Hepatic stellate cell (primary cell): Measurements from ENCODE around the gene DPP6.

Experiments used
- DNase-seq: peaks from one replicate; pipeline ENCODE4 v3.0.0; 2011; ENCODE audit warnings: low spot score

DPP6 gene

GRCh38 chr7:154232700-154233099 is 180.5 kb downstream of the DPP6 start:
- no peak for DNase-seq

DNA sequence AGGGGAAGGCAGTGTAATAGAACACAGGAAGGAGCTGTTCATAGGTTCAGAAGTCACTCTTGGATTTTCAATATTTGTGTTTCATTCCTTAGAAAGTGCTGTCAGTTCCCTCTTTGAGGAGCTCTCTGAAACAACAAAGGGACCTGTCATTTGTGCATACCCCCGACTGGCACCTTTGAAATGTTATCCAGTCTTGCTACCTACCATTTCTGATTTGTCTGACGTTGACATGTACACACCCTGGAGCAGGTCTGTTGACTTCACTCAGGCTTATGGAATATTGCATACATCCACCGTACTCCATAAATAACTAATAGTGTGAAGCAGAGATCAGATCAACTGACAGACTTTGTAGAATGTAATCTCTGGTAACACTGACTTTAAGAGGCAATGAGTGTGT is 189.8 kb downstream of the DPP6 start:
- DNase-seq, result no peak

DNA sequence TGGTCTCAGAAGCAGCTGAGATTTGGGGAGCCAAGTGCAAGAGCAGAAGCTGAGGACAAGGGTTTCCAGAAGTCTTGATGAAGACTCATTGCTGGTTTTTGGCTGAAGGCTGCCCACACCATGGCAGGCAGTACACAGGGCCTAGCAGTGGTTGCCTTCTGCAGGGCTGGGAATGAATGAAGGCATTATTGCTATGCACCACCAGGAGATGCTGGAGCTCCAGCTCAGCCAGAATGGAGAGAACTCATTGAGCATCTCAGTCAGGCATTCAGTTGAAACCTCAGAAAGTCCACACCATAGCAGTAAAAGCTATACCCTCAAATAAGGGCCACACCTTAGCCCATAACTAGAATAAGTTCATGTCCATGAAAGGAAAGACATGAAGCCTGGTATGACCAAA is 190.5 kb downstream of the DPP6 start:
- DNase-seq, result no peak

GRCh38 chr7:154252046-154252445 is 199.8 kb downstream of the DPP6 start:
- DNase-seq, result no peak

DNA sequence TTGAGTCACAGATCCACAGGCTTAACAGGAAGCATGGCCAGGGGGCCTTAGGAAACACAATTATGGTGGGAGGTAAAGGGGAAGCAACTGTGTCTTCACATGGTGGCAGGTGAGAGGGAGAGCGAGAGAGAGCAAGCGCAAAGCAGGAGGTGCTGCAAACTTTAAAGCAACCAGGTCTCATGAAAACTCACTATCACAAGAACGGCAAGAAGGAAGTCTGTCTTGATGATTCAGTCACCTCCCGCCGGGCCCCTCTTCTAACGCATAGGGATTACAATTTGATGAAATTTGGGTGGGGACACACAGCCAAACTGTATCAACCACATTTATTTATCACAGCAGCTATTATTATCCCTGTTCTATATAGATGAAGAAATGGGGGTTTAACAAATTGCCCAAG is 201.6 kb downstream of the DPP6 start:
- DNase-seq, result no peak

DNA sequence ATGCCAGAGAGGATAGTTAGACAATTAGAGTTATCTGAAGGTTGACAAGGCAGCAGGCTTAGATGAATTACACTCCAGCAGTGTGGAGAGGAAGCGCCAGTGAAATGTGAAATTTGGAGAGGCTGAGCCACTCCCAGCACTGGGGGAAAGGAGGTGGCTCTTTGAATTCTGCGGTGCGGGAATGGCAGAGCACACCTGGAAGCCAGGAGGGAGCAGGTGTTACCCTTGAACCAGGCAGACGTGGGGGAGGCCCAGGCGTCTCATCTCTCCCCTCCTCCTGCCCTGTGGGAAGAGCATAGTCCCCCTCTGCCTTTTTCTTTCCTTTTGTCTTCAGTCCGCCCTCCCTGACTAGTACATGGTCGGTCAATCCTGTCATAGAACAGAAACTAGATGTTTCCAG is 203.1 kb downstream of the DPP6 start:
- DNase-seq, result no peak

GRCh38 chr7:154256150-154256549 is 204.0 kb downstream of the DPP6 start:
- DNase-seq, result no peak

DNA sequence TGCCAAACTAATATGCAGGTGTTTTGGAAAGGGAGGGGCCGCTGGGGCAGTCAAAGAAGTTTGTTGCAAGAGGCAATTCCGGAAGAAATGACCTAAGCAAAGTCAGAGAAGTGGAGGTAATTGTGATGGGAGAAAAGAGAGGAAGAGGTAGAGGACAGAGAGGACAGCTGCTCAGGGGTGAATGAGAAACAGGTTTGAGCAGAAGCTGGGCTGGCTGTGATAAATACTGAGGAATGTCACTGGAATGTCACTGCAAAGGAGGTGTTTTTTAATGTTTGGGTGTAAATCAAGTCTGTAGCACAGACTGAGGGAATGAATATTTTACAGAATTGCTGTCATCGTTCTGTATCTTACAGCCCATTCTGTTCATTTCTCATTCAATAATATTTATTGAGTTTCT is 207.2 kb downstream of the DPP6 start:
- DNase-seq, result no peak

- no peak for DNase-seq
Observed at GRCh38 chr7:154287356-154287755, 235.2 kb downstream of the DPP6 start.

- DNase-seq, result no peak
Observed at GRCh38 chr7:154289119-154289518, 236.9 kb downstream of the DPP6 start.

GRCh38 chr7:154296443-154296842 is 244.2 kb downstream of the DPP6 start:
- no peak for DNase-seq

DNA sequence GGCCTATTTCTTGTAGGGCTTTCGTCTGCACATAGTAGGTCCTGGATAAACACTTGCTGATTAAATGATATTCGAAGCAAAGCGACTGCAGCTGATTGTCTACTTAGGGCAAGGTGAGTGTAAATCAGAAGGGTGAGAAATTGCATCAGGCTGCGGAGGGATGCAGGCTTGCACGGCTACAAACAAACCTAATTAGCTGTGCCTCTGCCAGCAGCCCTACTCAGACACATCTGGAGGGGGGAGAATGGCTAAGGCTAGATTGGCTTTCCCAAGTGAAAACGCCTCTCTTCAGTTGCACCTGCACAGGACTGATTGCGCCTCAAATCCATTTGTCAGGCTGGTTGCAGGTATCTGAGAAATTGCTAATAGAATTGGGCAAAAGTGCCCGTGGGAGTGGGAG is 247.5 kb downstream of the DPP6 start:
- no peak for DNase-seq

DNA sequence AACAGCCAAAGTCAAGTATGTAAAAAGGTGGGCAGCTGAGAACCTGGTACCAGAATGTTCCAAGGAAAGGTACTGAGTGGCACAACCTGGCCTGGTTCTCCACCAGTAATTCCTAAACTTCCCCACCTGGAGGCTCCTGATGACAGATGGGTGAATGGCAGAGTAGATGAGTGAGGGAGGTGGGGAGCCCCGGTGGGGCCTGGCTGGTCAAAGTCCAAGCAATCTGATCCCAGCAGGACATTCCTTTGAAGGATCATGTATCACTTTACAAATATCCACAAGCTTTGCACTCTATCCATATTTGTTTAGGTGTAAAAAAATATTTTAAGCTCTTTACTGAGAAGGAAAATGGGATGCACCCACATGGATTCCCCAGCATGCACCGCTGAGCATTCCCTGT is 250.2 kb downstream of the DPP6 start:
- no peak for DNase-seq

DNA sequence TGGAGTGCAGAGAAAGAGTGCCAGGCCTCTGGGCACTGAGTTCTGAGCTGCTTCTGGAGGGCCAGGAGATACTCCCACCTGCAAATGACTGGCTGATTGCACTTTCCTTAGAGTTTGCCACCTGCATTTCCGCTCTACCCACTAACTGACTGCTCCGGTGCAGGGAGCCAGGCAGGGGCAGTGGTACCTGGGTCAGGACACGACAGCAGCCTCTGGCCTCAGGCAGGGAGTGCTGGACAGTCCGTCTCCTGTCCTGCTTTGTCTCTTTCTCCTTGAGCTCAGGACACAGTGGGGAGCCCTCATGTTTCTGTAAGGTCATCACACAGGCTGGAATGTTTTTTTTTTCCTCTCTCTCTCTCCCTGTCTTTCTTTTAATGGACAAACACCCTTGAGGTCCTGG is 252.0 kb downstream of the DPP6 start:
- no peak for DNase-seq

DNA sequence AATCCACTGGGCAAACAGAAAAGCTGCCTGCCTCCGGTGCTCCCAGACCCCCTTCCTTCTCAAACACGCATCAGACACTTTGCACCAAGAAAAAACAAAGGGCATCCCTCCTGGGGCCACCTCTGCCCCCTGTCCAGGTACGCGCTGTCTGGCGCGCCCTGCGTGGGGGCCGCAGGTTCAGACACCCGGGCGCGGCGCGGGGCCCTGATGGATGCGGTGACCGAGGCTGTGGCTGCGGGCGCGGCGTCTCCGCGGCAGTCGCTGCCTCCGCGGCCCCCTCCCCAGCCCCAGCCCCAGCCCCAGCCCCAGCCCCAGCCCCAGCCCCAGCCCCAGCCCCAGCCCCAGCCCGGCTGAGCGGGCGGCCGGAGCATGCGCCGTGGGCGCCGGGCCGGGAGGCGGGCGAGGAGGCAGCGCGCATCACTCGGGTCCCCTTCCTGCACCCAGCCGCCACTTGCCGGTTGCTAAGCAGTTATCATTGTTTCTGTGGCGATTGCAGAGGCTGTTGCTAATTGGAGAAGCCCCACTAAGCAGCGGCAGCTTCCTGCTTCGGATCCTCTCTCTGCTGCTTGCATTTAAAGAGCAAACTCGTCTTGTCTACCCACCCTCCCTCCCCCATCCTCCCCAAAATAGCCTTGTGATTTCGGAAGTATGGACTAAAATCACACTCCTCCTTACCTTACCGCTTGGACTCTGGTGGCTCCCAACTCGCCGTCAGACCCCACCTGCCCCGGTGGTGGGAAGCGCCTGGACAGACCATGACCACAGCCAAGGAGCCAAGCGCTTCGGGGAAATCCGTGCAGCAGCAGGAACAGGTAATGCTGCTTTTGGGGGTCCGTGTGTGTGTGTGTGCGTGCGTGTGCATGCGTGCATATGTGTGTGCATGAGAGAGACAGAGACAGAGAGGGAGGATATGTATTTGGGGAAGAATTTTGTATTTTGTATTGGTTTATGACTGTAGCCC is 252.8 kb downstream of the DPP6 start:
- no peak for DNase-seq

DNA sequence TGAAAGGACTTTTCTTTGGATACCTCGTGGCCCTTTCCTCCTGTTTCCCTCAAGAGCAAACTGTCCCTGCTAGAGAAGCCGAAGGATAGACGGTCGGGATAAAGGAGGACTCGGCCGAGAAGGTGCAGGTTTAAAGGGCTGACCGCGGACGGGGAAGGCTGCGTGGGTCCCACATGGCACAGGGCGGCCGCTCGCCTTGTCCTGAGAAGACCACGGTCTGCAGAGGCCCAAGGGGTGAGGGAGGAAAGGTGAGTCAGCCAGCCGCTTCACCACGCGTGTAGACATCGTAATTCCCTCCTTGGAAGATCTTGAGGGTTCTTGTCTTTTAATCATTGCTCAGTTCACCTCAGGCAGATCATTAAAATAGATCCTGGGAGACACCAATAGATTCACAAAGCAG is 253.8 kb downstream of the DPP6 start:
- no peak for DNase-seq

DNA sequence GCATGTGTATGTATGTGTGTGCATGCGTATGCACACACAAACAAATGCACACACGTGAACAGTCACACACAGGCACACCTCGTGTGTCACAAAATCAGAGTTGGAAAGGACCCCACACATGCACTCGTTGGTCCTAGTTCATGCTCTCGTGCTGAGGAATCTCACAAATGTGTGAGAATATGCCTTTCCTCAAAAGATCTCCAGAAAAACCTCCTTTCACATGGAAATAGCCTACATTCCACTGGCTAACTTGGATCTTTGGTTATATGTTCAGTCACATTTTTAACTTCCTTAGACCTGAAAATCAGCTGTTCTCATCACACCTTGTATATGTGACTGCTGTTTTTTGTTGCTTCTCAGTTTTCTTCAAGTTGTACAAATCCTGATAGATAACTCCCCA is 256.7 kb downstream of the DPP6 start:
- DNase-seq, result no peak

DNA sequence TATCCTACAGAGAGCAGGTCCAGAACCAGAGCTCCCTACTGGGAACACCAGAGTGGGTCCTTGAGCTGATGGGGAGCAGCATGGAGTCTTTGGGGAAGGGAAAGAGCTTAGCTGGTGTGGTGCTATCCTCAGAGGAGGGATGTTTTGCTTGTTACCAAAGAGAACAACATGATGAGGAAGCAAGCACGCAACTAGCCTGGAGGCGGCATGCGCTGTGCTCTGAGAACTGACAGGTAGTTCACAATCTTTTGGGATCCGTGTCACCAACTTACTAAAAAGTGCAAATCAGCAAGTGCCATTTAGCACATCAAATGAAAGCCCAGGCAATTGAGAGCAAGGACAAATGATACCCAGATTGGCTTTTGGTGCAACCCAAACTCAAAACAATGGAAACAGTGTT is 257.9 kb downstream of the DPP6 start:
- DNase-seq, result no peak

- no peak for DNase-seq
Observed at GRCh38 chr7:154324196-154324595, 272.0 kb downstream of the DPP6 start.

DNA sequence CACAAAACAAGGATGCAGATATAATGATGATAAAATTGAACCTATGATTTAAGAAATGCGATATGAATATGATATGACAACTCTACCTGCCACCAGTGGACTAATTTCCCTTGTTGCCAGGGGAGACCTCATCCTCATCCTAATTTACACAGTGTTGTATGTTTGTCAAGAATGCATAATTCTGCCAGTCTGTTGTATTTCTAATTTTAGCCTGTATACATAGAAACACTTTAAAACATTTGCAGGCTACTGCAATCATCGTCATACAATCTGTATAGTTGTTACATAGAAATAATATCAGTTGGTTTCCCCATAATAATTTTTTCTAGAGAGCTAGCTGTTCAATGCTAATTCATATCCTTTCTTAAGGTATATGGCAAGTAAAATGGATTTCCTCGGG is 274.2 kb downstream of the DPP6 start:
- DNase-seq, result no peak

GRCh38 chr7:154330318-154330717 is 278.1 kb downstream of the DPP6 start:
- DNase-seq, result no peak

DNA sequence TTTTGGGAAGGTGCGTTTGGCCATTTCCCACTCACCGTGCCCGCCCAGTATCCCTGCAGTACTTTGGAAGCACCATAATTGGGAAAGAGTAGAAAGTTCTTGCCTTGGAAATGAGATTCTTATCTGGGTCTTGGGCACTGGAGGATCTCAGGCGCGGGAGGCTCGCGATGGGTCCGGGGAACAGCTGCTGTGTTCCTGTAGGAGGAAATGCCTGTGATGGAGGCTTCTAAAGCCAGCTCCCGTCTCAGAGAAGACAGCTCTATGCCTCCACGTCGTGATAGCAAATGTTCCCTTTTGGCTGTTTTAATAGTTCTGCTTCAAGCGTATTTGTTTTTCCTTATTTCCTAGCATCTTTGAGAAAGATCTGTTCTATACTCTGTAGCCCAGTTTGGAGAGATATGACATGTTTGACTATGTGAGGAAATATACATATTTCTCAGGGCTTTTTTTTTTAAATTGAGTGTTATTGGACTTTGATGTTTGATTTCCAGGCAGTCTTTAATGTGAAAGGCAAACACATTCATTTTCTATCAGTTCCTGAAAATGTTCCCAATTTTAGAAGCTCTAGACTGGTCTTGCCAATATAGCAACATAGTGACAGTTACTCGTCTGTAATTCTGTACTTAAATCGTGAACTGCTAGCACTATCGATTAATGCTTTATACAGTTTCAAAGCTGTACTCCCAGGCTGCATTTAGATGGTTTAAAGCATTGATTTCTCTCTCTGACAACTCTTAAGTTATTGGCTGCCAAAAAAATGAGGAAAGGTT is 280.8 kb downstream of the DPP6 start:
- no peak for DNase-seq

- DNase-seq, result no peak
Observed at GRCh38 chr7:154336295-154336694, 284.1 kb downstream of the DPP6 start.
